DOHH2 (cell line): ENCODE results near the gene LCN2.

Experiments
- EZH2phosphoT487 ChIP-seq: fragments of 200-600 bp; sonication (generic); IDR thresholded peaks from 2 replicates; pipeline ENCODE4 v1.6.1; 2017; ENCODE audit warnings: borderline replicate concordance, mild to moderate bottlenecking, antibody characterized with exemption, low read length, moderate library complexity, mixed read lengths
- TF ChIP-seq, protein P1 (sequence below): fragments of 200-600 bp; sonication (generic); IDR thresholded peaks from one replicate; pipeline ENCODE4 v1.5.1; 2014; ENCODE audit warnings: antibody characterized with exemption, mild to moderate bottlenecking, low read depth, low read length; ENCODE audit not compliant: poor library complexity, severe bottlenecking

DNA sequence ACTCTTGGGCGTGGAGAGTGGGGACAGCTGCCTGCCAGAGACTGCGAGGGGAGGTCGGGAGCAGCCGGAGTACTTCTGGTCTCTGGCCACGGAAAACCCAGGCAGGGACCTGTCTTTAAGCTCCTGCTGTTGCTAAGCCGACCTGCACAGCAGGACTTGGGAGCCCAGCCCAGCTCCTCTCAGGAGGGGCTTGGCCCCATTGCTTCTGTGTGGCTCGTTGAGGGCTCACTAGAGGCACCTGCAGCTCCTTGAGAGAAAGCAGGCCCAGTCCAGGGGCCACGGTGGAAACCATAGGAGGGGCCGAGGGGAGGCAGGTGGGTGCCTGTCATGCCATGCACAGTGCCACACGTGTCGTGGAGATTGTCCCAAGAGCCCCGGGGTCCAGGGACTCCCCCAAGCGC is 3.3 kb upstream of the LCN2 start:
- TF ChIP-seq, protein P1, sequence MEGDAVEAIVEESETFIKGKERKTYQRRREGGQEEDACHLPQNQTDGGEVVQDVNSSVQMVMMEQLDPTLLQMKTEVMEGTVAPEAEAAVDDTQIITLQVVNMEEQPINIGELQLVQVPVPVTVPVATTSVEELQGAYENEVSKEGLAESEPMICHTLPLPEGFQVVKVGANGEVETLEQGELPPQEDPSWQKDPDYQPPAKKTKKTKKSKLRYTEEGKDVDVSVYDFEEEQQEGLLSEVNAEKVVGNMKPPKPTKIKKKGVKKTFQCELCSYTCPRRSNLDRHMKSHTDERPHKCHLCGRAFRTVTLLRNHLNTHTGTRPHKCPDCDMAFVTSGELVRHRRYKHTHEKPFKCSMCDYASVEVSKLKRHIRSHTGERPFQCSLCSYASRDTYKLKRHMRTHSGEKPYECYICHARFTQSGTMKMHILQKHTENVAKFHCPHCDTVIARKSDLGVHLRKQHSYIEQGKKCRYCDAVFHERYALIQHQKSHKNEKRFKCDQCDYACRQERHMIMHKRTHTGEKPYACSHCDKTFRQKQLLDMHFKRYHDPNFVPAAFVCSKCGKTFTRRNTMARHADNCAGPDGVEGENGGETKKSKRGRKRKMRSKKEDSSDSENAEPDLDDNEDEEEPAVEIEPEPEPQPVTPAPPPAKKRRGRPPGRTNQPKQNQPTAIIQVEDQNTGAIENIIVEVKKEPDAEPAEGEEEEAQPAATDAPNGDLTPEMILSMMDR = no peak
- no peak for TF ChIP-seq EZH2phosphoT487
